Panc1 (cell line): ENCODE measurements around the gene DIS3L2. TPM values are rescaled to one million over a fixed set of nuclear protein-coding genes. Genes with fewer than 3 reads are reported as not detected.

Experiments
- ATAC-seq: fragments of 200-7000 bp; cut with Tn5 transposase; 2 replicates; pipeline ENCODE4 v1.9.1; 2020; ENCODE audit warnings: mild to moderate bottlenecking, moderate library complexity
- BruUV-seq: library from RNA; stranded (reverse); fragments of 400-500 nt; replicated peaks from 2 replicates; lab custom pipeline; 2021; lab: Mats Ljungman, UMichigan
- CTCF ChIA-PET: fragments of 300-600 bp; sonication (Branson Sonifier 250); formaldehyde crosslinking; loops from one replicate; lab custom pipeline; 2022; ENCODE audit warnings: antibody characterized with exemption; lab: Charles Lee
- POLR2A ChIA-PET: fragments of 300-600 bp; sonication (Branson Sonifier 250); formaldehyde crosslinking; loops from one replicate; lab custom pipeline; 2022; ENCODE audit warnings: antibody characterized with exemption; lab: Charles Lee
- DNase-seq: peaks from one replicate; pipeline ENCODE4 v3.0.0-alpha.2; 2010; ENCODE audit warnings: low read depth, low spot score
- H3K27ac ChIP-seq: 2 replicates; pipeline ENCODE4 v1.5.1; 2011; ENCODE audit warnings: mild to moderate bottlenecking, low read length, inconsistent platforms
- H3K27me3 ChIP-seq: fragments of 200-500 bp; sonication (Bioruptor generic); 2 replicates; pipeline ENCODE4 v1.6.0; 2014; ENCODE audit warnings: low read length, inconsistent platforms; ENCODE audit not compliant: control insufficient read depth, insufficient read depth
- H3K36me3 ChIP-seq: fragments of 200-500 bp; sonication (Bioruptor generic); 2 replicates; pipeline ENCODE4 v1.5.1; 2014; ENCODE audit warnings: inconsistent platforms, mild to moderate bottlenecking, low read length, moderate library complexity; ENCODE audit not compliant: control insufficient read depth, insufficient read depth
- H3K4me1 ChIP-seq: 2 replicates; pipeline ENCODE4 v1.5.1; 2011; ENCODE audit warnings: inconsistent platforms, mild to moderate bottlenecking, low read length, moderate library complexity; ENCODE audit not compliant: control insufficient read depth, insufficient read depth
- H3K4me3 ChIP-seq, 2 experiments: 2 replicates each; pipeline ENCODE4 v1.5.1; 2011 to 2012; ENCODE audit warnings: low read depth in 2 of 2, low read length in 2 of 2, mild to moderate bottlenecking in 2 of 2, inconsistent platforms in 1 of 2, moderate library complexity in 1 of 2
- H3K9me3 ChIP-seq: fragments of 200-500 bp; sonication (Bioruptor generic); 2 replicates; pipeline ENCODE4 v1.5.1; 2014; ENCODE audit warnings: low read depth, mild to moderate bottlenecking, inconsistent platforms, low read length, moderate library complexity; ENCODE audit not compliant: control insufficient read depth, insufficient read depth
- CTCF ChIP-seq: fragments of 450-650 bp; IDR thresholded peaks from 2 replicates; pipeline ENCODE4 v1.5.1; 2017; ENCODE audit warnings: mild to moderate bottlenecking
- POLR2AphosphoS5 ChIP-seq: IDR thresholded peaks from 2 replicates; pipeline ENCODE4 v1.6.1; 2012; ENCODE audit warnings: mild to moderate bottlenecking, low read depth, low read length, moderate library complexity
- SIN3A ChIP-seq: IDR thresholded peaks from 2 replicates; pipeline ENCODE4 v1.6.1; 2012; ENCODE audit warnings: low read depth, mild to moderate bottlenecking, low read length, moderate library complexity, borderline replicate concordance; ENCODE audit not compliant: insufficient read depth
- TCF7L2 ChIP-seq: IDR thresholded peaks from 2 replicates; pipeline ENCODE4 v1.6.1; 2011; ENCODE audit warnings: mild to moderate bottlenecking, low read depth, low read length, inconsistent platforms
- in situ Hi-C: cut with HindIII; loops from 2 replicates; pipeline ENCODE4 v1.10.0; 2016; ENCODE audit warnings: low sequenced_read_pairs, low pct_unique_long_range_greater_than_20kb
- intact Hi-C: fragments of 100-400 bp; cut with micrococcal nuclease; formaldehyde crosslinking; loops from one replicate; pipeline ENCODE4 v1.10.0; 2022; ENCODE audit not compliant: unreplicated experiment
- total RNA-seq: library from RNA; stranded (reverse); gene quantifications from one replicate; pipeline ENCODE4 v1.2.1, GENCODE V29; 2021; ENCODE audit not compliant: unreplicated experiment
- TF ChIP-seq, protein P1 (sequence below), 2 experiments: IDR thresholded peaks; 2 replicates each; pipeline ENCODE4 v1.6.1; 2011 to 2012; ENCODE audit warnings: low read depth in 2 of 2, control low read depth in 1 of 2, low read length in 1 of 2, mild to moderate bottlenecking in 1 of 2, moderate library complexity in 1 of 2; ENCODE audit not compliant: insufficient read depth in 1 of 2

DIS3L2 gene
- total RNA-seq, 1 experiment from 2014 or later, result 28.1 TPM

DNA sequence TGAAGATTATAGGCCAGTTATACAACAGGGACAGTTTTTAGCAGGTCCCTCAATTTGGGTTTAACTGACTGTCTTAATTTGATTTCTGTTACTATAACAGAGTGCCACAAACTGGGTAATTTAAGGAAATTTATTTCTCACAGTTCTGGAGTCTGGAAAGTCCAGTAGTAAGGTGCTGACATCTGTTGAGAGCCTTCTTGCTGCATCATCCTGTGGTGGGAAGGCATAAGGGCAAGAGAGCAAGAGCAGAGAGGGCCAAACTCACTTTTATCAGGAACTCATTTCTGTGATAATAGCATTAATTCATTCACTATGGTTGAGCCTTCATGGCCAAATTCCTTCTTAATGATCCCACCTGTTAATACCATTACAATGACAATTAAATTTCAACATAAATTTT, 36.5 kb downstream of the DIS3L2 start:
- Histone ChIP-seq H3K9me3 (no peaks in the 10 kb centered on the region), H3K4me3 (no peak overlapping the region), H3K36me3 (no peaks in the 10 kb centered on the region), H3K4me1 (no peaks in the 10 kb centered on the region), H3K27ac (no peak overlapping the region), H3K27me3 (no peaks in the 10 kb centered on the region)
- ChIA-PET CTCF (no interaction called here), POLR2A (no interaction called here)
- no TSS peak for BruUV-seq
- no peak for ATAC-seq
- TF ChIP-seq, protein P1, sequence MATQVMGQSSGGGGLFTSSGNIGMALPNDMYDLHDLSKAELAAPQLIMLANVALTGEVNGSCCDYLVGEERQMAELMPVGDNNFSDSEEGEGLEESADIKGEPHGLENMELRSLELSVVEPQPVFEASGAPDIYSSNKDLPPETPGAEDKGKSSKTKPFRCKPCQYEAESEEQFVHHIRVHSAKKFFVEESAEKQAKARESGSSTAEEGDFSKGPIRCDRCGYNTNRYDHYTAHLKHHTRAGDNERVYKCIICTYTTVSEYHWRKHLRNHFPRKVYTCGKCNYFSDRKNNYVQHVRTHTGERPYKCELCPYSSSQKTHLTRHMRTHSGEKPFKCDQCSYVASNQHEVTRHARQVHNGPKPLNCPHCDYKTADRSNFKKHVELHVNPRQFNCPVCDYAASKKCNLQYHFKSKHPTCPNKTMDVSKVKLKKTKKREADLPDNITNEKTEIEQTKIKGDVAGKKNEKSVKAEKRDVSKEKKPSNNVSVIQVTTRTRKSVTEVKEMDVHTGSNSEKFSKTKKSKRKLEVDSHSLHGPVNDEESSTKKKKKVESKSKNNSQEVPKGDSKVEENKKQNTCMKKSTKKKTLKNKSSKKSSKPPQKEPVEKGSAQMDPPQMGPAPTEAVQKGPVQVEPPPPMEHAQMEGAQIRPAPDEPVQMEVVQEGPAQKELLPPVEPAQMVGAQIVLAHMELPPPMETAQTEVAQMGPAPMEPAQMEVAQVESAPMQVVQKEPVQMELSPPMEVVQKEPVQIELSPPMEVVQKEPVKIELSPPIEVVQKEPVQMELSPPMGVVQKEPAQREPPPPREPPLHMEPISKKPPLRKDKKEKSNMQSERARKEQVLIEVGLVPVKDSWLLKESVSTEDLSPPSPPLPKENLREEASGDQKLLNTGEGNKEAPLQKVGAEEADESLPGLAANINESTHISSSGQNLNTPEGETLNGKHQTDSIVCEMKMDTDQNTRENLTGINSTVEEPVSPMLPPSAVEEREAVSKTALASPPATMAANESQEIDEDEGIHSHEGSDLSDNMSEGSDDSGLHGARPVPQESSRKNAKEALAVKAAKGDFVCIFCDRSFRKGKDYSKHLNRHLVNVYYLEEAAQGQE (IDR thresholded peaks at IDR 0.05; ENCODE audit: insufficient read depth in 1 of 2, low read depth in 2 of 2, low read length in 1 of 2), result no peak
- TF ChIP-seq POLR2AphosphoS5, result no peak
- TF ChIP-seq TCF7L2, result no peak
- no peak for TF ChIP-seq SIN3A
- TF ChIP-seq CTCF, result no peak
- in situ Hi-C loops, result no loop called here
- no peak for DNase-seq
- intact Hi-C loops, result no loop called here

GRCh38 chr2:232000439-232000838, 38.9 kb downstream of the DIS3L2 start:
- ATAC-seq (no peak), DNase-seq (no peak)
- CTCF ChIA-PET, result no interaction called here
- Histone ChIP-seq H3K36me3 (no peaks in the 10 kb centered on the region), H3K27ac (no peak overlapping the region), H3K27me3 (no peaks in the 10 kb centered on the region), H3K9me3 (no peaks in the 10 kb centered on the region), H3K4me3 (no peak overlapping the region), H3K4me1 (no peaks in the 10 kb centered on the region)
- POLR2A ChIA-PET, result no interaction called here
- no TSS peak for BruUV-seq
- intact Hi-C loops, result no loop called here
- no peak for TF ChIP-seq TCF7L2
- no peak for TF ChIP-seq CTCF
- in situ Hi-C loops, result no loop called here

- DNase-seq (no peak), ATAC-seq (no peak)
- POLR2A ChIA-PET, result no interaction called here
- CTCF ChIA-PET, result no interaction called here
- intact Hi-C loops (no loop called here), in situ Hi-C loops (no loop called here)
- TF ChIP-seq POLR2AphosphoS5 (no peak), TCF7L2 (no peak)
- TF ChIP-seq, protein P1 (IDR thresholded peaks at IDR 0.05; ENCODE audit: insufficient read depth in 1 of 2, low read depth in 2 of 2, low read length in 1 of 2), result no peak
- H3K4me3 ChIP-seq, result no peak overlapping the region
- BruUV-seq, result no TSS peak
- H3K27ac ChIP-seq, result no peak overlapping the region
- H3K4me1 ChIP-seq, result no peaks in the 10 kb centered on the region
- no peaks in the 10 kb centered on the region for H3K27me3 ChIP-seq
- no peaks in the 10 kb centered on the region for H3K9me3 ChIP-seq
- H3K36me3 ChIP-seq, result no peaks in the 10 kb centered on the region
Observed at GRCh38 chr2:232001073-232001472, 39.6 kb downstream of the DIS3L2 start.
